ENCODE measurements around the gene SPEG. TPM values are rescaled to one million over a fixed set of nuclear protein-coding genes. Genes with fewer than 3 reads are reported as not detected.

Gene SPEG
- total and polyA plus RNA-seq, 10 donors, result 0.74 to 8.2 (median 3.7) TPM

DNA sequence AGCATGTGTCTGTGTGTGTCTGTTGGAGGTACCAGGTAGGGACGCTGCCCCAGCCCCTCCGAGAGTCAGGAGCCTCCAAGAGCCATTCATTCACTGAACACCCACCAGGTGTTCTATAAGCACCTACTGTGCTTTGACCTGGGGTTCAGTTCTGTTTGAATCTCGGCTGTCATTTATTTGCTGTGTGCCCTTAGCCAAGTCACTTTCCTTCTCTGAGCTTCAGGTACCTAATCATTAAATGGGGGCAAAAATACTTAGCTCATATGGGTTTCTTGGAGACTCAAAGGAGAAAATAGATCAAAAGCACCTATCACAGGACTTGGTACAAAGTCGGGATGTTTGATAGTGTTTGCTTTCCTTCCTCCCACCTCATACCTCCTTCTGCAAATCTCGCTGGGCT is 92.8 kb downstream of the SPEG start:
- peaks cover 5 to 20% (median 15%) of the 10 kb centered on the region in 6 donors for H3K4me1 ChIP-seq
- peaks cover 11 to 100% (median 71%) of the 10 kb centered on the region in 7 donors for H3K27me3 ChIP-seq (replicated peaks in 1 of 7)
- no peaks in the 10 kb centered on the region for H3K9me3 ChIP-seq
- TF ChIP-seq POLR2A (IDR thresholded peaks at IDR 0.05), result no peak
- TF ChIP-seq, protein P1, sequence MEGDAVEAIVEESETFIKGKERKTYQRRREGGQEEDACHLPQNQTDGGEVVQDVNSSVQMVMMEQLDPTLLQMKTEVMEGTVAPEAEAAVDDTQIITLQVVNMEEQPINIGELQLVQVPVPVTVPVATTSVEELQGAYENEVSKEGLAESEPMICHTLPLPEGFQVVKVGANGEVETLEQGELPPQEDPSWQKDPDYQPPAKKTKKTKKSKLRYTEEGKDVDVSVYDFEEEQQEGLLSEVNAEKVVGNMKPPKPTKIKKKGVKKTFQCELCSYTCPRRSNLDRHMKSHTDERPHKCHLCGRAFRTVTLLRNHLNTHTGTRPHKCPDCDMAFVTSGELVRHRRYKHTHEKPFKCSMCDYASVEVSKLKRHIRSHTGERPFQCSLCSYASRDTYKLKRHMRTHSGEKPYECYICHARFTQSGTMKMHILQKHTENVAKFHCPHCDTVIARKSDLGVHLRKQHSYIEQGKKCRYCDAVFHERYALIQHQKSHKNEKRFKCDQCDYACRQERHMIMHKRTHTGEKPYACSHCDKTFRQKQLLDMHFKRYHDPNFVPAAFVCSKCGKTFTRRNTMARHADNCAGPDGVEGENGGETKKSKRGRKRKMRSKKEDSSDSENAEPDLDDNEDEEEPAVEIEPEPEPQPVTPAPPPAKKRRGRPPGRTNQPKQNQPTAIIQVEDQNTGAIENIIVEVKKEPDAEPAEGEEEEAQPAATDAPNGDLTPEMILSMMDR (IDR thresholded peaks at IDR 0.05 in 8 of 11, conservative IDR thresholded peaks at IDR 0.05 in 3 of 11), result no peak
- TF ChIP-seq POLR2AphosphoS5 (IDR thresholded peaks at IDR 0.05), result no peak
- H3K36me3 ChIP-seq, result no peaks in the 10 kb centered on the region
- WGBS, 5 donors, result 59 to 70% (median 61%) methylated on average over 5 of the region's 5 CpGs
- DNase-seq, result no peak
- H3K27ac ChIP-seq, result no peak overlapping the region
- H3K4me3 ChIP-seq, result no peak overlapping the region
- intact Hi-C loops (cut with DNase I; ENCODE audit: low total_unique reads), result no loop called here

DNA sequence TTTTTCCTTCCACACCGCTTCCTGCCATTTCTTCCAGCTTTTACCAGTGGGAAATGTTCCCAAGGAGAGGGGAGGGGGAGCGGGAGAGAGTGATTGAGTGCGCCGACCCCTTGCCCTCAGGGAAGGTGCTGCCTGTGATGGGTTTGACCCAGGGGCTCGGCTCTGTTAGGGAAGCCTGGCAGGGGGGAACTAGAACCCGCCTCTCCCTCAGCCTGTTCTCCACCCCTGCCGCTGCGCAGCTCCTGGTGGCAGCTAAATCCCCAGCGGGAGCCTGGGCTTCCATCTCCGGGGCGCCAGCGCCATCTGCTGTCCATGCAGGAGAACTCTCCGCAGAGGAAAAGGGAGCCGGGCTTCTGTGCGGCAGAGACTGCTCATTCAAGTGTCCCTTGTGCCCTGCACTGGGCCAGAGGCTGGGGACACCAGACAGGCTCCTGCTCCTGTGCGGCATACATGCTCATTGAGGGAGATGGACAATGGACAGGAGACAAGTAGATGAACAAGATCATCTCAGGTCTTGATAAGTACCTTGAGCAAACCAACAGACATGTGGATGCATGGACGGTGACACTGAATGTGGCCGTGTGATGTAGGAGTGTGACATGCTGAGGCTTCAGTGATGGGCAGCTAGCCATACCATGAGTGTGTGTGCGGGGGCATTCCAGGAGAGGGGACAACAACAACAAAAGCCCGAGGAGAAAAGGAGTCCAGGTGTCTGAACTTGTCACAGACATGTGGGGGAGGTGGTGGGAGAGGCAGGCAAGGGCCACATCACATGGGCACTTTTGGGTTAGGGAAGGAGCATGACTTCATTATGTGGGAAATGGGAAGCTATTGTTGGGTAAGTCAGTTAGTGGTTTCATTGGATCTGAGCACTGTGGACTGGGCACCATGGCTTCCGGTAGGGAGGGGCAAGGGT is 95.7 kb downstream of the SPEG start:
- Histone ChIP-seq H3K9me3 (no peaks in the 10 kb centered on the region), H3K36me3 (no peaks in the 10 kb centered on the region), H3K4me3 (peak overlapping the region in 1 of 8 donors; percentile 1), H3K27me3 (replicated peaks in 1 of 7) (peaks cover 5 to 83% (median 45%) of the 10 kb centered on the region in 7 donors), H3K4me1 (peaks cover 0 to 9% (median 6%) of the 10 kb centered on the region in 6 donors), H3K27ac (no peak overlapping the region)
- TF ChIP-seq, protein P1 (IDR thresholded peaks at IDR 0.05 in 8 of 11, conservative IDR thresholded peaks at IDR 0.05 in 3 of 11), result peak; percentile 92 to 98 (median 94)
- TF ChIP-seq POLR2A (IDR thresholded peaks at IDR 0.05) (no peak), POLR2AphosphoS5 (IDR thresholded peaks at IDR 0.05) (peak in 2 of 3 donors; percentile 33 to 52)
- intact Hi-C loops (cut with DNase I; ENCODE audit: low total_unique reads), result loop anchor here (2.0 to 10.0 kb wide), 2 partner anchors 56 to 128 kb away; no protein-coding TSS in a partner anchor
- DNase-seq, result peak; percentile 96
- WGBS, 5 donors, result 15 to 16% (median 15%) methylated on average over 19 to 21 of the region's 21 CpGs

DNA sequence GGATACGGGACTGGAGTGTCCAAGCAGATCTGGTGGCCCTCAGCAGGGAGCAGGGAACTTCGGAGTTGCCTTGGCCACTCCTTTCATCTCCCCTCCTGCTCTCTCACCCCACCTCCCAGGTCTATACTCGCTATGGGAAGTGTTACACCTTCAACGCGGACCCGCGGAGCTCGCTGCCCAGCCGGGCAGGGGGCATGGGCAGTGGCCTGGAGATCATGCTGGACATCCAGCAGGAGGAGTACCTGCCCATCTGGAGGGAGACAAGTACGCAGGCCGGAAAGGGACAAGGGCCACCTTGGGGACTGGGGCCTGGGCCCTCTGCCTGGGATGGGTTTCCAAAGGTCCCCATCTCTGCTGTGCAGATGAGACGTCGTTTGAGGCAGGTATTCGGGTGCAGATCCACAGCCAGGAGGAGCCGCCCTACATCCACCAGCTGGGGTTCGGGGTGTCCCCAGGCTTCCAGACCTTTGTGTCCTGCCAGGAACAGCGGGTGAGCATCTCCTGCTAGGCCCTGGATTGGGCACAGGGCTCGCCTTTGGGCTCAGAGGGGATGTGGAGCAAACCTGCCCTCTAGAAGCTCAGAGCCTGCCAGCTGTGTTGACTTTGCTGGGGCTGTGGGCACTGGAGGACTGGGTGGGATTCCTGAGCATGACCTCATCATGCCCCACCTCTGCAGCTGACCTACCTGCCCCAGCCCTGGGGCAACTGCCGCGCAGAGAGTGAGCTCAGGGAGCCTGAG is 97.2 kb downstream of the SPEG start:
- H3K4me1 ChIP-seq, result peaks cover 0 to 9% (median 6%) of the 10 kb centered on the region in 6 donors
- TF ChIP-seq, protein P1 (IDR thresholded peaks at IDR 0.05 in 8 of 11, conservative IDR thresholded peaks at IDR 0.05 in 3 of 11), result no peak
- peak; percentile 70 for DNase-seq
- no peak overlapping the region for H3K27ac ChIP-seq
- no peaks in the 10 kb centered on the region for H3K36me3 ChIP-seq
- WGBS, 5 donors, result 66 to 84% (median 77%) methylated on average over 15 to 20 of the region's 20 CpGs
- H3K27me3 ChIP-seq (replicated peaks in 1 of 7), result peaks cover 5 to 81% (median 36%) of the 10 kb centered on the region in 7 donors
- H3K4me3 ChIP-seq, result no peak overlapping the region
- H3K9me3 ChIP-seq, result no peaks in the 10 kb centered on the region
- intact Hi-C loops (cut with DNase I; ENCODE audit: low total_unique reads), result loop anchor here (2.0 to 10.0 kb wide), 2 partner anchors 57 to 129 kb away; no protein-coding TSS in a partner anchor

DNA sequence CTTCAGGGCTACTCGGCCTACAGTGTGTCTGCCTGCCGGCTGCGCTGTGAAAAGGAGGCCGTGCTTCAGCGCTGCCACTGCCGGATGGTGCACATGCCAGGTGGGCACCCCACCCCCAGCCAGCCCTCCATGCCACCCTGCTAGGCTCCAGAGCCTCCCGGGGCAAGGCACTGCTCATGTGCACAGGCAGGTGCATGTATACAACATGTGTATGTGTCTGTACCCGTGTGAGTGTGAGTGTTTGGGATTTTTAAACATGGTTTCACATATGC is 97.7 kb downstream of the SPEG start:
- Histone ChIP-seq H3K4me1 (peaks cover 0 to 9% (median 6%) of the 10 kb centered on the region in 6 donors), H3K27me3 (replicated peaks in 1 of 7) (peaks cover 5 to 81% (median 34%) of the 10 kb centered on the region in 7 donors), H3K4me3 (no peak overlapping the region), H3K36me3 (no peaks in the 10 kb centered on the region), H3K27ac (no peak overlapping the region), H3K9me3 (no peaks in the 10 kb centered on the region)
- peak; percentile 71 for DNase-seq
- 67 to 92% (median 85%) methylated on average over 1 to 8 of the region's 8 CpGs for WGBS, 5 donors
- intact Hi-C loops (cut with DNase I; ENCODE audit: low total_unique reads), result loop anchor here (10.0 kb wide), 1 partner anchor 58 kb away; no protein-coding TSS in a partner anchor
- no peak for TF ChIP-seq POLR2AphosphoS5 (IDR thresholded peaks at IDR 0.05)
- TF ChIP-seq POLR2A (IDR thresholded peaks at IDR 0.05), result no peak
- TF ChIP-seq, protein P1 (IDR thresholded peaks at IDR 0.05 in 8 of 11, conservative IDR thresholded peaks at IDR 0.05 in 3 of 11), result no peak
